HepG2 (cell line): ENCODE data around the gene NOL12. TPM values are rescaled to one million over a fixed set of nuclear protein-coding genes. Genes with fewer than 3 reads are reported as not detected.

ENCODE experiments used
- ATAC-seq: fragments of 200-7000 bp; cut with Tn5 transposase; 3 replicates; pipeline ENCODE4 v1.9.1; 2020; ENCODE audit warnings: mild to moderate bottlenecking, moderate library complexity
- BruUV-seq: library from RNA; stranded (reverse); fragments of 400-500 nt; replicated peaks from 2 replicates; lab custom pipeline; 2021; lab: Mats Ljungman, UMichigan
- CTCF ChIA-PET: fragments of 300-600 bp; formaldehyde crosslinking; extraction: SDS; loops from one replicate; lab custom pipeline; 2021; ENCODE audit warnings: low total read pairs, inconsistent platforms, low intra/inter-chr PET ratio; lab: Yijun Ruan, JAX
- POLR2A ChIA-PET: fragments of 350-600 bp; sonication (Branson Sonifier 250); formaldehyde crosslinking; loops from one replicate; lab custom pipeline; 2020; ENCODE audit warnings: antibody characterized with exemption, inconsistent platforms; lab: Yijun Ruan, JAX
- DNase-seq: peaks from one replicate; pipeline ENCODE4 v3.0.0-alpha.2; 2015; ENCODE audit warnings: low spot score
- FAIRE-seq: peaks from 3 replicates; lab custom pipeline; 2011; peaks lifted over from hg19 to GRCh38; lab: Jason Lieb, UNC
- H2AFZ ChIP-seq: one replicate; pipeline ENCODE4 v1.6.1; 2011; ENCODE audit warnings: low read length, inconsistent platforms
- H3K27ac ChIP-seq: fragments of 300-600 bp; 3 replicates; pipeline ENCODE4 v1.8.0; 2011; ENCODE audit warnings: mixed run types, mild to moderate bottlenecking, mixed read lengths, low read length, inconsistent platforms; ENCODE audit not compliant: insufficient read depth; ENCODE audit errors: extremely low read length
- H3K27me3 ChIP-seq, 2 experiments: fragments of 200-600 bp in 1 of 2; 2 replicates in 1 of 2; 3 replicates in 1 of 2; pipeline versions ENCODE4 v1.6.0 to v1.8.0; 2011; ENCODE audit warnings: low read length in 2 of 2, mild to moderate bottlenecking in 2 of 2, moderate library complexity in 2 of 2, inconsistent platforms in 1 of 2; ENCODE audit not compliant: insufficient read depth in 2 of 2, control insufficient read depth in 1 of 2
- H3K36me3 ChIP-seq, 2 experiments: fragments of 200-600 bp in 1 of 2; replicated peaks in 1 of 2; 2 replicates in 1 of 2; 3 replicates in 1 of 2; pipeline versions ENCODE4 v1.5.1 to v1.8.0; 2011; ENCODE audit warnings: low read length in 2 of 2, inconsistent platforms in 1 of 2; ENCODE audit not compliant: insufficient read depth in 2 of 2, control insufficient read depth in 1 of 2
- H3K4me1 ChIP-seq: 2 replicates; pipeline ENCODE4 v1.5.1; 2012; ENCODE audit warnings: low read length, inconsistent platforms; ENCODE audit not compliant: insufficient read depth
- H3K4me2 ChIP-seq: 2 replicates; pipeline ENCODE4 v1.6.0; 2011; ENCODE audit warnings: low read depth, low read length, inconsistent platforms
- H3K4me3 ChIP-seq, 3 experiments: fragments of 200-600 bp in 1 of 3; sonication (generic), shearing (Covaris generic) in 1 of 3; replicated peaks in 1 of 3; 2 replicates each; pipeline ENCODE4 v1.5.1; 2011 to 2016; ENCODE audit warnings: low read length in 3 of 3, inconsistent platforms in 2 of 3, low read depth in 2 of 3, mild to moderate bottlenecking in 2 of 3, control low read depth in 1 of 3, mixed read lengths in 1 of 3; ENCODE audit not compliant: insufficient read depth in 1 of 3
- H3K79me2 ChIP-seq: one replicate; pipeline ENCODE4 v1.6.1; 2011; ENCODE audit warnings: low read length, inconsistent platforms; ENCODE audit not compliant: insufficient read depth
- H3K9ac ChIP-seq: 2 replicates; pipeline ENCODE4 v1.6.0; 2011; ENCODE audit warnings: mild to moderate bottlenecking, low read depth, low read length, inconsistent platforms; ENCODE audit not compliant: insufficient read depth
- H3K9me3 ChIP-seq: 2 replicates; pipeline ENCODE4 v1.5.1; 2012; ENCODE audit warnings: mild to moderate bottlenecking, low read length
- H4K20me1 ChIP-seq: 2 replicates; pipeline ENCODE4 v1.6.0; 2011; ENCODE audit warnings: inconsistent platforms, mild to moderate bottlenecking, low read length, moderate library complexity; ENCODE audit not compliant: insufficient read depth
- EZH2 ChIP-seq: conservative IDR thresholded peaks from 2 replicates; pipeline ENCODE4 v1.6.1; 2012; ENCODE audit warnings: mild to moderate bottlenecking, low read depth, low read length, moderate library complexity
- GTF2F1 ChIP-seq: fragments of 150-350 bp; IDR thresholded peaks from 2 replicates; pipeline ENCODE4 v1.6.1; 2014; ENCODE audit warnings: low read length
- JARID2 ChIP-seq: sonication (generic); formaldehyde crosslinking; IDR thresholded peaks from 2 replicates; pipeline ENCODE4 v1.8.1; 2023; ENCODE audit warnings: missing genetic modification reagents, inconsistent platforms; ENCODE audit not compliant: insufficient replicate concordance
- KLF6 ChIP-seq: IDR thresholded peaks from 2 replicates; pipeline ENCODE4 v1.8.0; 2016; ENCODE audit warnings: missing biosample characterization, missing genetic modification reagents
- MAFK ChIP-seq, 2 experiments: IDR thresholded peaks in 1 of 2; conservative IDR thresholded peaks in 1 of 2; 2 replicates each; pipeline ENCODE4 v1.6.1; 2011; ENCODE audit warnings: improper control_type of control experiment in 2 of 2, low read length in 2 of 2
- MEIS1 ChIP-seq: sonication (generic); formaldehyde crosslinking; IDR thresholded peaks from 2 replicates; pipeline ENCODE4 v1.9.0; 2021; ENCODE audit warnings: mild to moderate bottlenecking, missing genetic modification reagents, moderate library complexity, borderline replicate concordance
- NR3C1 ChIP-seq: sonication (generic); formaldehyde crosslinking; IDR thresholded peaks from 2 replicates; pipeline ENCODE4 v1.4.0; 2020; ENCODE audit warnings: missing genetic modification reagents
- PCBP1 ChIP-seq: fragments of 200-400 bp; formaldehyde crosslinking; IDR thresholded peaks from 2 replicates; pipeline ENCODE4 v1.6.1; 2017; ENCODE audit warnings: mild to moderate bottlenecking, low read depth, low read length, borderline replicate concordance
- REL ChIP-seq: sonication (generic); formaldehyde crosslinking; conservative IDR thresholded peaks from 2 replicates; pipeline ENCODE4 v1.8.0; 2022; ENCODE audit warnings: mild to moderate bottlenecking, missing genetic modification reagents, moderate library complexity
- SMAD3 ChIP-seq: sonication (generic); formaldehyde crosslinking; IDR thresholded peaks from 2 replicates; pipeline ENCODE4 v1.4.0; 2020; ENCODE audit warnings: missing genetic modification reagents
- ZNF232 ChIP-seq: sonication (generic); formaldehyde crosslinking; IDR thresholded peaks from 2 replicates; pipeline ENCODE4 v1.4.0; 2020; ENCODE audit warnings: missing genetic modification reagents, borderline replicate concordance
- ZNF615 ChIP-seq: sonication (generic); formaldehyde crosslinking; IDR thresholded peaks from 2 replicates; pipeline ENCODE4 v1.5.0; 2020; ENCODE audit warnings: mild to moderate bottlenecking, missing genetic modification reagents, borderline replicate concordance
- WGBS: methylation state at CpG from one replicate; pipeline ENCODE4 v1.1.6; 2017; ENCODE audit warnings: low lambda C conversion rate; 5-methylcytosine and 5-hydroxymethylcytosine counted together
- in situ Hi-C: cut with HindIII; loops from 2 replicates; pipeline ENCODE4 v1.10.0; 2017; ENCODE audit warnings: low pct_unique_long_range_greater_than_20kb; ENCODE audit not compliant: extremely low pct_ligation_motif_present
- intact Hi-C: fragments of 100-400 bp; cut with micrococcal nuclease; formaldehyde crosslinking; loops from one replicate; pipeline ENCODE4 v1.10.0; 2022; ENCODE audit not compliant: unreplicated experiment
- polyA plus RNA-seq, 8 experiments: library from polyadenylated mRNA; depleted of rRNA in 3 of 8; stranded (reverse) in 7 of 8; unstranded in 1 of 8; fragments of >200 nt; fragmentation: Illumina TruSeq in 4 of 8; extraction: Trizol in 4 of 8; gene quantifications; 2 replicates each; pipeline versions ENCODE4 v1.2.1 to v1.2.3, GENCODE V29; 2011 to 2016; ENCODE audit warnings: low read depth in 4 of 8, missing spikeins in 1 of 8, mixed read lengths in 1 of 8; ENCODE audit not compliant: insufficient read depth in 1 of 8
- total RNA-seq, 5 experiments: library from RNA; depleted of rRNA; stranded (reverse); fragments of >200 nt; fragmentation: Illumina TruSeq; extraction: Trizol; gene quantifications; 2 replicates each; pipeline ENCODE4 v1.2.3, GENCODE V29; 2016; ENCODE audit warnings: low read depth in 1 of 5
- TF ChIP-seq, protein P1 (sequence below): sonication (generic); formaldehyde crosslinking; IDR thresholded peaks from 2 replicates; pipeline ENCODE4 v1.4.0; 2020; ENCODE audit warnings: missing genetic modification reagents
- TF ChIP-seq, protein P2 (sequence below): sonication (generic); formaldehyde crosslinking; IDR thresholded peaks from 2 replicates; pipeline ENCODE4 v1.5.1; 2020; ENCODE audit warnings: mild to moderate bottlenecking, missing genetic modification reagents, moderate library complexity
- TF ChIP-seq, protein P3 (sequence below): fragments of 450-650 bp; IDR thresholded peaks from 2 replicates; pipeline ENCODE4 v1.6.1; 2017; ENCODE audit warnings: mild to moderate bottlenecking

The NOL12 gene
- total and polyA plus RNA-seq, 2 of the 13 experiments (the other 11 are each of a cell fraction or from before 2014, with no cell fraction given): 14.3 to 31.4 TPM

DNA sequence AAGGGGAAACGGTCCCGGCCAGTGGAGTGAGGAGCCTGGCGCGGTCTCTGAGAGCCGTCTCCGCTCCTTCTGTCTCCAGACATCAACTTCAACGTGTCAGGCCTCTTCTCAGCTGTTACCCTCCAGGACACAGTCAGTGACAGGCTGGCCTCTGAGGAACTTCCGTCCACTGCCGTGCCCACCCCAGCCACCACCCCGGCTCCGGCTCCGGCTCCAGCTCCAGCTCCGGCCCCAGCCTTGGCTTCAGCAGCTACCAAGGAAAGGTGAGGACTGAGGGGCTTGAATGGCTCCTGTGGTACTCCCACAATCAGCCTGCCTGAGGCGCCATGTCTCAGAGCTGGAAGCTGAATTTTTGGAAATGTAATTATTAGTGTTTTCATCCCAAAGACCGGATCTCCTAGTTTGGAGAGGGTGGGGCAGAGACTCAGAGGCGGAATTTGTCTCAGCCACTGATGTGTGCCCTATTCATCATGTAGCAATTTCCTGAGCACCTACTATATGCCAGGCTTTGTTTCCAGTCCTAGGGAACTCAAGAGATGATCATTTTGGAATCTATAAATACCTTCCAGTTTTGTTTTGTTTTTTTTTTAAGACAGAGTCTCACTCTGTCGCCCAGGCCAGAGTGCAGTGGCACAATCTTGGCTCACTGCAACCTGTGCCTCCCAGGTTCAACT is 35.5 kb upstream of the NOL12 start (continued):
- TF ChIP-seq JARID2 (CRISPR knock-in tag) (no peak), ZNF232 (no peak), KLF6 (CRISPR knock-in tag) (no peak), GTF2F1 (no peak), REL (CRISPR knock-in tag) (no peak), MEIS1 (CRISPR knock-in tag) (no peak)
- TF ChIP-seq, protein P1, sequence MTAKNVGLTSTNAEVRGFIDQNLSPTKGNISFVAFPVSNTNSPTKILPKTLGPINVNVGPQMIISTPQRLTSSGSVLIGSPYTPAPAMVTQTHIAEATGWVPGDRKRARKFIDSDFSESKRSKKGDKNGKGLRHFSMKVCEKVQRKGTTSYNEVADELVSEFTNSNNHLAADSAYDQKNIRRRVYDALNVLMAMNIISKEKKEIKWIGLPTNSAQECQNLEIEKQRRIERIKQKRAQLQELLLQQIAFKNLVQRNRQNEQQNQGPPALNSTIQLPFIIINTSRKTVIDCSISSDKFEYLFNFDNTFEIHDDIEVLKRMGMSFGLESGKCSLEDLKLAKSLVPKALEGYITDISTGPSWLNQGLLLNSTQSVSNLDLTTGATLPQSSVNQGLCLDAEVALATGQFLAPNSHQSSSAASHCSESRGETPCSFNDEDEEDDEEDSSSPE (CRISPR knock-in tag): no peak
- TF ChIP-seq, protein P2, sequence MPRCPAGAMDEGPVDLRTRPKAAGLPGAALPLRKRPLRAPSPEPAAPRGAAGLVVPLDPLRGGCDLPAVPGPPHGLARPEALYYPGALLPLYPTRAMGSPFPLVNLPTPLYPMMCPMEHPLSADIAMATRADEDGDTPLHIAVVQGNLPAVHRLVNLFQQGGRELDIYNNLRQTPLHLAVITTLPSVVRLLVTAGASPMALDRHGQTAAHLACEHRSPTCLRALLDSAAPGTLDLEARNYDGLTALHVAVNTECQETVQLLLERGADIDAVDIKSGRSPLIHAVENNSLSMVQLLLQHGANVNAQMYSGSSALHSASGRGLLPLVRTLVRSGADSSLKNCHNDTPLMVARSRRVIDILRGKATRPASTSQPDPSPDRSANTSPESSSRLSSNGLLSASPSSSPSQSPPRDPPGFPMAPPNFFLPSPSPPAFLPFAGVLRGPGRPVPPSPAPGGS (CRISPR knock-in tag): no peak
- TF ChIP-seq, all 625 proteins: peak for 0

DNA sequence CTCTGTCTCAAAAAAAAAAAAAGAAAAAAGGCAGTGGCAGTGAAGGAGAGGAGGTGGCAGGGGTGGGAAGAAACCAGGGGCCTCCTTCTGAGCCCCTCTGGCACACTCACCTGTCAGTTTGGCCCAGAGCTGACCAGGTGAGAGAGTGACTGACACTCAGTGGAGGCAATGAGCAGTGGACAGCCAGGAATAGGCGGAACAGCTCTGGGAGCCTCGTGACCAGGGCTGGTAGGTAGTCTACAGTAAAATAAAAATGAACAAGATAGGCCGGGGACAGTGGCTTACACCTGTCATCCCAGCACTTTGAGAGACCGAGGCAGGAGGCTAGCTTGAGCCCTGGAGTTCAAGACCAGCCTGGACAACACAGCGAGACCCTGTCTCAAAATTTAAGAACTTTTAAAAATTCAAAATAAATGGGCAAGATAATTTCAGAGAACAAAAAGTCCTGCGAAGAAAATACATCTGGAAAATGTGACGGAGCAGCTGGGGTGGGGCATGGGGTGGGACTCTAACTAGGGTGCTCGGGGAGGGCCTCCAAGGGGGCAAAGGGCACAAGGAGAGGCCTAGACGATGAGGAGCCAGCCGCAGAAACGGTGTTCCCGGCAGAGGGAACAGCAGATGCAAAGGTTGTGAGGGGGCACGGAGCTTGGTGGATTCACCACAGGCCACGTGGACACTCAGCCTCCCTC is 31.4 kb upstream of the NOL12 start:
- Histone ChIP-seq H3K79me2 (peaks cover 12% of the 10 kb centered on the region), H3K4me1 (peaks cover 16% of the 10 kb centered on the region), H3K9ac (no peak overlapping the region), H2AFZ (no peak overlapping the region), H3K9me3 (no peaks in the 10 kb centered on the region), H3K27ac (no peak overlapping the region), H3K4me2 (no peak overlapping the region), H4K20me1 (peaks cover 3% of the 10 kb centered on the region), H3K27me3 (no peaks in the 10 kb centered on the region; a peak in 1 of 5 replicates), H3K36me3 (peaks cover 12 to 22% of the 10 kb centered on the region in 2 experiments; a peak in 4 of 5 replicates), H3K4me3 (no peak overlapping the region)
- CTCF ChIA-PET: no interaction called here
- intact Hi-C loops (loop anchor here (10.0 kb wide), 1 partner anchor 150 kb away; the partner anchor contains the start of gene GCAT), in situ Hi-C loops (no loop called here)
- BruUV-seq: no TSS peak
- POLR2A ChIA-PET: no interaction called here
- no peak for ATAC-seq
- DNase-seq: no peak
- WGBS: 71% methylated on average over 11 of the region's 14 CpGs
- no peak for FAIRE-seq
- no peak for TF ChIP-seq NR3C1
- no peak for TF ChIP-seq SMAD3 (CRISPR knock-in tag)
- TF ChIP-seq, protein P3, sequence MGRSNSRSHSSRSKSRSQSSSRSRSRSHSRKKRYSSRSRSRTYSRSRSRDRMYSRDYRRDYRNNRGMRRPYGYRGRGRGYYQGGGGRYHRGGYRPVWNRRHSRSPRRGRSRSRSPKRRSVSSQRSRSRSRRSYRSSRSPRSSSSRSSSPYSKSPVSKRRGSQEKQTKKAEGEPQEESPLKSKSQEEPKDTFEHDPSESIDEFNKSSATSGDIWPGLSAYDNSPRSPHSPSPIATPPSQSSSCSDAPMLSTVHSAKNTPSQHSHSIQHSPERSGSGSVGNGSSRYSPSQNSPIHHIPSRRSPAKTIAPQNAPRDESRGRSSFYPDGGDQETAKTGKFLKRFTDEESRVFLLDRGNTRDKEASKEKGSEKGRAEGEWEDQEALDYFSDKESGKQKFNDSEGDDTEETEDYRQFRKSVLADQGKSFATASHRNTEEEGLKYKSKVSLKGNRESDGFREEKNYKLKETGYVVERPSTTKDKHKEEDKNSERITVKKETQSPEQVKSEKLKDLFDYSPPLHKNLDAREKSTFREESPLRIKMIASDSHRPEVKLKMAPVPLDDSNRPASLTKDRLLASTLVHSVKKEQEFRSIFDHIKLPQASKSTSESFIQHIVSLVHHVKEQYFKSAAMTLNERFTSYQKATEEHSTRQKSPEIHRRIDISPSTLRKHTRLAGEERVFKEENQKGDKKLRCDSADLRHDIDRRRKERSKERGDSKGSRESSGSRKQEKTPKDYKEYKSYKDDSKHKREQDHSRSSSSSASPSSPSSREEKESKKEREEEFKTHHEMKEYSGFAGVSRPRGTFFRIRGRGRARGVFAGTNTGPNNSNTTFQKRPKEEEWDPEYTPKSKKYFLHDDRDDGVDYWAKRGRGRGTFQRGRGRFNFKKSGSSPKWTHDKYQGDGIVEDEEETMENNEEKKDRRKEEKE: no peak
- no peak for TF ChIP-seq ZNF615 (CRISPR knock-in tag)
- TF ChIP-seq, protein P1 (CRISPR knock-in tag): no peak
- no peak for TF ChIP-seq EZH2
- TF ChIP-seq MAFK (conservative IDR thresholded peaks at IDR 0.05 in 1 of 2, IDR thresholded peaks at IDR 0.05 in 1 of 2; ENCODE audit: low read length in 2 of 2): no peak
- no peak for TF ChIP-seq PCBP1
